T-cell (primary cell): ENCODE measurements around the gene HDAC9. TPM values are rescaled to one million over a fixed set of nuclear protein-coding genes. Genes with fewer than 3 reads are reported as not detected.

Experiments
- ATAC-seq, 4 experiments: fragments of 200-7000 bp in 3 of 4; fragments of 150-1000 bp in 1 of 4; cut with Tn5 transposase; replicated peaks in 1 of 4; 1 replicate in 3 of 4; 2 replicates in 1 of 4; pipeline ENCODE4 v1.10.0; 2021; ENCODE audit warnings: moderate library complexity in 3 of 4, mild to moderate bottlenecking in 2 of 4, moderate number of reproducible peaks in 1 of 4
- CTCF ChIA-PET, 2 donors: fragments of 300-600 bp; sonication (Branson Sonifier 250); formaldehyde crosslinking; loops; one replicate each; lab custom pipeline; 2022; ENCODE audit warnings: antibody characterized with exemption in 2 of 2; lab: Charles Lee
- POLR2A ChIA-PET, 2 donors: fragments of 300-600 bp; sonication (Branson Sonifier 250); formaldehyde crosslinking; loops; one replicate each; lab custom pipeline; 2022; ENCODE audit warnings: antibody characterized with exemption in 2 of 2; lab: Charles Lee
- DNase-seq, 35 experiments: peaks; one replicate each; pipeline versions ENCODE4 v3.0.0 to v3.0.0-alpha.2; 2013 to 2023
- H3K27ac ChIP-seq: one replicate; pipeline ENCODE4 v1.5.1; 2013; ENCODE audit warnings: low read length
- H3K27me3 ChIP-seq, 2 experiments: replicated peaks in 1 of 2; 1 replicate in 1 of 2; 2 replicates in 1 of 2; pipeline versions ENCODE4 v1.6.1 to v1.7.0; 2013; ENCODE audit warnings: low read length in 1 of 2, mixed read lengths in 1 of 2; ENCODE audit not compliant: control insufficient read depth in 2 of 2, insufficient read depth in 2 of 2; ENCODE audit errors: extremely low read depth in 1 of 2
- H3K36me3 ChIP-seq, 2 donors: 1 replicate in 1 of 2; 2 replicates in 1 of 2; pipeline versions ENCODE4 v1.6.1 to v1.7.0; 2013; ENCODE audit warnings: low read length in 1 of 2; ENCODE audit not compliant: control insufficient read depth in 2 of 2, insufficient read depth in 1 of 2; ENCODE audit errors: extremely low read depth in 1 of 2
- H3K4me1 ChIP-seq, 2 experiments: 1 replicate in 1 of 2; 2 replicates in 1 of 2; pipeline versions ENCODE4 v1.6.1 to v1.7.0; 2013; ENCODE audit warnings: low read length in 2 of 2, mixed read lengths in 1 of 2; ENCODE audit not compliant: insufficient read depth in 2 of 2, control insufficient read depth in 1 of 2; ENCODE audit errors: extremely low read depth in 1 of 2
- H3K4me3 ChIP-seq, 2 donors: 1 replicate in 1 of 2; 2 replicates in 1 of 2; pipeline versions ENCODE4 v1.5.1 to v1.7.0; 2013; ENCODE audit warnings: mild to moderate bottlenecking in 2 of 2, low read length in 1 of 2, moderate library complexity in 1 of 2; ENCODE audit not compliant: control insufficient read depth in 1 of 2; ENCODE audit errors: extremely low read depth in 1 of 2
- H3K9me3 ChIP-seq: 2 replicates; pipeline ENCODE4 v1.7.0; 2013
- H3K27ac Mint-ChIP-seq, 2 donors: one replicate each; pipeline ENCODE4 v1.8.0; 2020 to 2021; ENCODE audit warnings: mild to moderate bottlenecking in 2 of 2, mixed read lengths in 2 of 2
- H3K27me3 Mint-ChIP-seq, 2 donors: one replicate each; pipeline ENCODE4 v1.8.0; 2021 to 2022; ENCODE audit warnings: mixed read lengths in 2 of 2
- H3K36me3 Mint-ChIP-seq: one replicate; pipeline ENCODE4 v1.8.0; 2021; ENCODE audit warnings: mixed read lengths
- H3K4me1 Mint-ChIP-seq, 3 donors: one replicate each; pipeline ENCODE4 v1.8.0; 2020 to 2022; ENCODE audit warnings: mixed read lengths in 3 of 3, mild to moderate bottlenecking in 1 of 3
- H3K4me3 Mint-ChIP-seq, 3 donors: one replicate each; pipeline ENCODE4 v1.8.0; 2020 to 2022; ENCODE audit warnings: mild to moderate bottlenecking in 3 of 3, mixed read lengths in 3 of 3, moderate library complexity in 3 of 3
- H3K9me3 Mint-ChIP-seq, 3 donors: one replicate each; pipeline ENCODE4 v1.8.0; 2020 to 2022; ENCODE audit warnings: mixed read lengths in 3 of 3
- WGBS: methylation state at CpG from one replicate; pipeline ENCODE4 v1.1.5; 2013; ENCODE audit warnings: missing lambda C conversion rate; ENCODE audit not compliant: insufficient coverage; 5-methylcytosine and 5-hydroxymethylcytosine counted together
- total RNA-seq, 35 experiments: library from RNA in 6 of 35; stranded (reverse) in 6 of 35; fragments of 120-200 nt in 1 of 35; gene quantifications; one replicate each; pipeline versions ENCODE4 v1.2.1 to v1.2.4 and lab custom pipeline; 2013 to 2026

The HDAC9 gene
- total RNA-seq, 5 donors from 2014 or later (not counting 1 experiment from before 2014, with no cell fraction given): 2.8 to 6.7 (median 4.7) TPM

- DNase-seq: no peak
- Histone ChIP-seq H3K4me3 (no peak overlapping the region), H3K36me3 (no peaks in the 10 kb centered on the region), H3K27ac (no peak overlapping the region), H3K4me1 (no peaks in the 10 kb centered on the region), H3K27me3 (no peaks in the 10 kb centered on the region), H3K9me3 (no peaks in the 10 kb centered on the region)
- no peak for ATAC-seq
- ChIA-PET CTCF (interaction anchor here in 1 of 2 donors (0.6 kb wide), 1 partner anchor 10 kb away, joined by 7 read pairs; no protein-coding TSS in a partner anchor), POLR2A (no interaction called here)
- H3K4me3 Mint-ChIP-seq: no peak overlapping the region
- H3K27ac Mint-ChIP-seq: no peak overlapping the region
- H3K9me3 Mint-ChIP-seq: no peaks in the 10 kb centered on the region
- no peaks in the 10 kb centered on the region for H3K27me3 Mint-ChIP-seq
- no peaks in the 10 kb centered on the region for H3K36me3 Mint-ChIP-seq
- H3K4me1 Mint-ChIP-seq: peaks cover 0 to 8% (median 1%) of the 10 kb centered on the region in 3 donors
- WGBS: no CpG with 5 or more reads among the region's 5 CpGs
Observed at GRCh38 chr7:18459484-18460245, 35.9 kb upstream of the HDAC9 start.

- Mint-ChIP-seq H3K27me3 (no peaks in the 10 kb centered on the region), H3K36me3 (no peaks in the 10 kb centered on the region), H3K27ac (no peak overlapping the region), H3K9me3 (no peaks in the 10 kb centered on the region), H3K4me3 (no peak overlapping the region), H3K4me1 (peaks cover 0 to 8% (median 1%) of the 10 kb centered on the region in 3 donors)
- CTCF ChIA-PET: no interaction called here
- DNase-seq (no peak), ATAC-seq (no peak)
- Histone ChIP-seq H3K27ac (no peak overlapping the region), H3K4me3 (no peak overlapping the region), H3K9me3 (no peaks in the 10 kb centered on the region), H3K4me1 (no peaks in the 10 kb centered on the region), H3K36me3 (no peaks in the 10 kb centered on the region), H3K27me3 (no peaks in the 10 kb centered on the region)
- WGBS: no CpG with 5 or more reads among the region's 3 CpGs
- POLR2A ChIA-PET: no interaction called here
Observed at GRCh38 chr7:18461785-18462467, 33.6 kb upstream of the HDAC9 start.

- H3K36me3 Mint-ChIP-seq: no peaks in the 10 kb centered on the region
- no peak overlapping the region for H3K4me3 Mint-ChIP-seq
- Histone ChIP-seq H3K27me3 (no peaks in the 10 kb centered on the region), H3K4me1 (no peaks in the 10 kb centered on the region), H3K4me3 (no peak overlapping the region), H3K27ac (no peak overlapping the region), H3K9me3 (no peaks in the 10 kb centered on the region), H3K36me3 (no peaks in the 10 kb centered on the region)
- CTCF ChIA-PET: no interaction called here
- H3K27ac Mint-ChIP-seq: no peak overlapping the region
- POLR2A ChIA-PET: no interaction called here
- DNase-seq (no peak), ATAC-seq (no peak)
- H3K4me1 Mint-ChIP-seq: peaks cover 0 to 2% (median 0%) of the 10 kb centered on the region in 3 donors
- no peaks in the 10 kb centered on the region for H3K9me3 Mint-ChIP-seq
- no peaks in the 10 kb centered on the region for H3K27me3 Mint-ChIP-seq
- no CpG with 5 or more reads among the region's 1 CpG for WGBS
Observed at GRCh38 chr7:18464830-18465229, 30.7 kb upstream of the HDAC9 start.

GRCh38 chr7:18467011-18467410 lies 28.5 kb upstream of the HDAC9 start:
- no peaks in the 10 kb centered on the region for H3K36me3 Mint-ChIP-seq
- no peak overlapping the region for H3K27ac ChIP-seq
- ATAC-seq: no peak
- H3K9me3 Mint-ChIP-seq: no peaks in the 10 kb centered on the region
- no peaks in the 10 kb centered on the region for H3K36me3 ChIP-seq
- ChIA-PET POLR2A (no interaction called here), CTCF (interaction anchor here in 1 of 2 donors (0.7 kb wide), 1 partner anchor 30 kb away, joined by 3 read pairs; no protein-coding TSS in a partner anchor)
- DNase-seq: no peak
- H3K4me1 Mint-ChIP-seq: no peaks in the 10 kb centered on the region
- WGBS: 100% methylated on average over 1 of the region's 1 CpG
- no peaks in the 10 kb centered on the region for H3K27me3 Mint-ChIP-seq
- no peak overlapping the region for H3K4me3 Mint-ChIP-seq
- no peak overlapping the region for H3K4me3 ChIP-seq
- H3K27ac Mint-ChIP-seq: no peak overlapping the region
- no peaks in the 10 kb centered on the region for H3K27me3 ChIP-seq
- H3K9me3 ChIP-seq: no peaks in the 10 kb centered on the region
- no peaks in the 10 kb centered on the region for H3K4me1 ChIP-seq

- Mint-ChIP-seq H3K4me3 (no peak overlapping the region), H3K27ac (no peak overlapping the region), H3K4me1 (no peaks in the 10 kb centered on the region), H3K9me3 (no peaks in the 10 kb centered on the region), H3K36me3 (no peaks in the 10 kb centered on the region), H3K27me3 (no peaks in the 10 kb centered on the region)
- ChIA-PET CTCF (no interaction called here), POLR2A (no interaction called here)
- no peaks in the 10 kb centered on the region for H3K27me3 ChIP-seq
- H3K4me1 ChIP-seq: no peaks in the 10 kb centered on the region
- DNase-seq (no peak), ATAC-seq (no peak)
- H3K9me3 ChIP-seq: no peaks in the 10 kb centered on the region
- no peaks in the 10 kb centered on the region for H3K36me3 ChIP-seq
- no peak overlapping the region for H3K4me3 ChIP-seq
- H3K27ac ChIP-seq: no peak overlapping the region
Observed at GRCh38 chr7:18468795-18469194, 26.8 kb upstream of the HDAC9 start.

- WGBS: no CpG with 5 or more reads among the region's 1 CpG
- CTCF ChIA-PET: no interaction called here
- H3K27me3 Mint-ChIP-seq: no peaks in the 10 kb centered on the region
Observed at GRCh38 chr7:18469316-18469715, 26.2 kb upstream of the HDAC9 start.

More at GRCh38 chr7:18469316-18469715, 26.2 kb upstream of the HDAC9 start:
- no peak for DNase-seq
- no peaks in the 10 kb centered on the region for H3K27me3 ChIP-seq
- H3K4me3 Mint-ChIP-seq: no peak overlapping the region
- ATAC-seq: no peak
- H3K36me3 ChIP-seq: no peaks in the 10 kb centered on the region
- no peaks in the 10 kb centered on the region for H3K4me1 Mint-ChIP-seq
- H3K36me3 Mint-ChIP-seq: no peaks in the 10 kb centered on the region
- no peaks in the 10 kb centered on the region for H3K9me3 Mint-ChIP-seq
- H3K4me1 ChIP-seq: no peaks in the 10 kb centered on the region
- no peak overlapping the region for H3K27ac Mint-ChIP-seq
- H3K4me3 ChIP-seq: no peak overlapping the region
- H3K9me3 ChIP-seq: no peaks in the 10 kb centered on the region
- no peak overlapping the region for H3K27ac ChIP-seq
- POLR2A ChIA-PET: no interaction called here
